ENCODE results near the gene ATP13A2.

Gene ATP13A2, protein sequence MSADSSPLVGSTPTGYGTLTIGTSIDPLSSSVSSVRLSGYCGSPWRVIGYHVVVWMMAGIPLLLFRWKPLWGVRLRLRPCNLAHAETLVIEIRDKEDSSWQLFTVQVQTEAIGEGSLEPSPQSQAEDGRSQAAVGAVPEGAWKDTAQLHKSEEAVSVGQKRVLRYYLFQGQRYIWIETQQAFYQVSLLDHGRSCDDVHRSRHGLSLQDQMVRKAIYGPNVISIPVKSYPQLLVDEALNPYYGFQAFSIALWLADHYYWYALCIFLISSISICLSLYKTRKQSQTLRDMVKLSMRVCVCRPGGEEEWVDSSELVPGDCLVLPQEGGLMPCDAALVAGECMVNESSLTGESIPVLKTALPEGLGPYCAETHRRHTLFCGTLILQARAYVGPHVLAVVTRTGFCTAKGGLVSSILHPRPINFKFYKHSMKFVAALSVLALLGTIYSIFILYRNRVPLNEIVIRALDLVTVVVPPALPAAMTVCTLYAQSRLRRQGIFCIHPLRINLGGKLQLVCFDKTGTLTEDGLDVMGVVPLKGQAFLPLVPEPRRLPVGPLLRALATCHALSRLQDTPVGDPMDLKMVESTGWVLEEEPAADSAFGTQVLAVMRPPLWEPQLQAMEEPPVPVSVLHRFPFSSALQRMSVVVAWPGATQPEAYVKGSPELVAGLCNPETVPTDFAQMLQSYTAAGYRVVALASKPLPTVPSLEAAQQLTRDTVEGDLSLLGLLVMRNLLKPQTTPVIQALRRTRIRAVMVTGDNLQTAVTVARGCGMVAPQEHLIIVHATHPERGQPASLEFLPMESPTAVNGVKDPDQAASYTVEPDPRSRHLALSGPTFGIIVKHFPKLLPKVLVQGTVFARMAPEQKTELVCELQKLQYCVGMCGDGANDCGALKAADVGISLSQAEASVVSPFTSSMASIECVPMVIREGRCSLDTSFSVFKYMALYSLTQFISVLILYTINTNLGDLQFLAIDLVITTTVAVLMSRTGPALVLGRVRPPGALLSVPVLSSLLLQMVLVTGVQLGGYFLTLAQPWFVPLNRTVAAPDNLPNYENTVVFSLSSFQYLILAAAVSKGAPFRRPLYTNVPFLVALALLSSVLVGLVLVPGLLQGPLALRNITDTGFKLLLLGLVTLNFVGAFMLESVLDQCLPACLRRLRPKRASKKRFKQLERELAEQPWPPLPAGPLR

GRCh38 chr1:17011439-17012307 is at the start of gene ATP13A2:
Gene ATP13A2 (minus strand): TSS chr1:17011928. CDS start chr1:17011738, 190 bp downstream.
- DNase-seq: peak; percentile 87

DNA sequence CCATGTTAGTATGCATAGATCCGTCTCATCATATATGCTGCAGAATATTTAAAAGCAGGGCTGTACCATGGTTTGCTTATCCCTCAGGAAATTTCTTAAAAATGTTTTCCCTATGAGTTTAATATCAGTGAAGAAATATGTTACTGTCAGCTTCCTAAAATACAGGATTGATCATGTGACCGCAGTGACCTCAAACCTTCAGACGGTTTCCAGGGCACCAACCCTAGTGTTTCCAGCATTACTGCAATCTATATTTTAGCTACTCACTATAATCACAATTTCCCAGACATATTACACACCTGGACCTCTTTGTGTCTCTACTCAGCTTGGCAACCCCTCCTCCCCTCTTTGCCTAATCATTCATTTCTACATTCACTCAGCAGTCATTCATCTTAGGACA is 49.8 kb upstream of the ATP13A2 start:
- DNase-seq: no peak

GRCh38 chr1:17060306-17060749 is 48.6 kb upstream of the ATP13A2 start:
- DNase-seq: no peak

- DNase-seq: no peak
Measured at GRCh38 chr1:17059391-17060305, 47.9 kb upstream of the ATP13A2 start.

GRCh38 chr1:17056551-17056950 is 44.8 kb upstream of the ATP13A2 start:
- no peak for DNase-seq

GRCh38 chr1:17055801-17056200 is 44.1 kb upstream of the ATP13A2 start:
- no peak for DNase-seq

- DNase-seq: peak; percentile 99
Measured at GRCh38 chr1:17053685-17054410, 42.1 kb upstream of the ATP13A2 start, which contains the start of gene SDHB. Gene SDHB (minus strand): TSS chr1:17054032. CDS start chr1:17054019, 13 bp downstream.

DNA sequence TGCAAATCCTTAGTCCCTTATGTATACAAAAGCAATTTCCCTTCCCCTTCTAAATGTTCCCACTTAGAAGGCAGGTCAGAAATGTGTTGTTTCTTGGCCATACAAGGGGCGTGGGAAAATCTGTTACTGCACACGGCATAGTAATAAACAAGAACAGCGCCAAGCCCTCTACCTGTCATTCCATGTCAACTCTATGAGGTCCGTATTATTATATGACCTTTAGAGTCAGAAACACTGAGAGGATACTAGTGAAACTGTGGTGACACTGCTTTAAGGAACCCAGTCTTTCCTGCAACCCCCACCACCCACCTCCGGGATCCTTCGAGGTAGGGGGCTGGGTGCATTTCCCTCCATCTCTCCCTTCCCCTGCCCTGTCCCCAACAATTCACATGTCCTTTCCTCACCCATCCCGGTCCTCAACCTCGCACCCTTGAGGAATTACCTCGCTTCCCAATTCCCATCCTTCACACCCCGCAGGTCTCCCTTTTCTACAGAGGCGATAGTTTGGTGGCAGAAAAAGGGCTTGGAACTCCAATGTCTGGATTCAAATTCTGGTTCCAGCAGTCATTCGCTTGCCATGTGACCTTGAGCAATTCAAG is 41.5 kb upstream of the ATP13A2 start:
- DNase-seq: no peak

- no peak for DNase-seq
Measured at GRCh38 chr1:17052641-17053040, 40.9 kb upstream of the ATP13A2 start.

DNA sequence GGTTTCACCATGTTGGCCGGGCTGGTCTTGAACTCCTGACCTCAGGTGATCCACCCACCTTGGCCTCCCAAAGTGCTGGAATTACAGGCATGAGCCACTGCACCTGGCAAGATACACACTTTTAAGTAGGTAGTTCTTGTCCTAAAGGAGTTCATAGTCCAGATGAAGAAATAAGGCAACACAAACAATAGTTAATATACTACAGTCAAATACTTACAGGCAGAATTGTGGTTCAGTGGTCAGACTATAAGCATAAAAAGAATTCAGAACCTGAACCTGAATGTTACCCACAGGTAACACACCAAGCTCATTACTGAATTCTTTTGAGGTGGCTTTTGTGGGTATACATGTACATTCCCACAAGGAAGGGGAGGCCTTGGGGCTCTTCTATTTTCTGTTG is 40.3 kb upstream of the ATP13A2 start:
- DNase-seq: no peak

- no peak for DNase-seq
Measured at GRCh38 chr1:17047924-17048323, 36.2 kb upstream of the ATP13A2 start.

DNA sequence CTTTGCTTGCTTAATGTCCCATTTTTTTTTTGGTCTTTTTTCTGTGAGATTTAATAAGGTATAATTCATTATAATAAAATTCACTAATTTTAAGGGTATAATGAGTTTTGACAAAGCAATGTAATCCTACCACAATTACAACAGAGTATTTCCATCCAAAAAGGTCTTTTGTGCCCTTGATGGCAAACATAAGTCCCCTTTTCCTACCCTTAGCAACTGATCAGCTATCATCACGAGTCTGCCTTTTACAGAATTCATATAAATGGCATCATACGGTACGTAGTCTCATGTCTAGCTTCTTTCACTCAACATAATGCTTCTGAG is 34.6 kb upstream of the ATP13A2 start:
- no peak for DNase-seq

GRCh38 chr1:17045634-17046333 is 34.1 kb upstream of the ATP13A2 start:
- DNase-seq: no peak

DNA sequence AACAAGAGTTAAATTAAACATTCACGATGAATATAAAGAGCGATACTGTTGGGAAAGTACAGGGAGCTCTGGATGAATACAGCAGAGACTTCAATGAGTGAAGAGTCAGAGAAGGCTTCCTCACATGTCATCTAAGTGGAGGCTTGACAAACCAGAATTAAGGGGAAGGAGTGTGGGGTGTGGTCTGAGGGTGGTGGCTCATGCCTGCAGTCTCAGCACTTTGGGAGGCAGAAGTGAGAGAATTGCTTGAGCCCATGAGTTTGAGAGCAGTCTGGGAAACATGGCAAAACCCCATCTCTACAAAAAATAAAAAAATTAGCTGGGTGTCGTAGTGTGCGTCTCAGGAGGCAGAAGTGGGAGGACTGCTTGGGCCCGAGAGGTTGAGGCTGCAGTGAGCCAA is 33.4 kb upstream of the ATP13A2 start:
- DNase-seq: no peak

GRCh38 chr1:17043676-17044075 is 31.9 kb upstream of the ATP13A2 start:
- no peak for DNase-seq

GRCh38 chr1:17040135-17040534 is 28.4 kb upstream of the ATP13A2 start:
- DNase-seq: no peak

DNA sequence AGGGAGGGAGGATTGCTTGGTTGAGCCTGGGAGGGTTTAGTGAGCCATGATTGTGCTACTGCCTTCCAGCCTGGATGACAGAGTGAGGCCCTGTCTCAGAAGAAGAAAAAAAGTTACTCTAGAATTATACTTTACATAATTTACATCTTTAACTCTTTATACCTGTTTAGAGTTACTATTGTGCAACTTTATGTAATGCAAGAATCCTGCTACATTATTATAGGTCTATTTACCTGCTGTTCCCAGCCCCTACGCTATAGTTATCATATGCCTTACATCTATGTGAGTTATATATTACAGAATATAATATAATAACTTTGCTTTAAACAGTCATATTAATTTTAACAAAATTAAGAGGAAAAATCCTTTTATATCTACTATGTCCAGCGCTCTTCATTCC is 27.8 kb upstream of the ATP13A2 start:
- no peak for DNase-seq

GRCh38 chr1:17033481-17033880 is 21.8 kb upstream of the ATP13A2 start:
- DNase-seq: no peak

GRCh38 chr1:17032741-17033140 is 21.0 kb upstream of the ATP13A2 start:
- no peak for DNase-seq

Data from activated CD8-positive, alpha-beta memory T cell treated with anti-CD3 and anti-CD28 coated beads, Interleukin-2, amount 50 U/mL, for 4 hours (primary cell).